SHP77 treated with DMSO at 0.1 percent for 48 hours (cell line): Measurements from ENCODE around the gene EFEMP2.
A peak's percentile ranks its signal among the peaks of the same experiment; 100 is the strongest.

Source experiments
- DNase-seq: peaks from one replicate; lab custom pipeline; 2025; lab: John Stamatoyannopoulos, UW

The EFEMP2 gene

GRCh38 chr11:65885231-65885630 is 12.6 kb upstream of the EFEMP2 start:
- DNase-seq: no peak

DNA sequence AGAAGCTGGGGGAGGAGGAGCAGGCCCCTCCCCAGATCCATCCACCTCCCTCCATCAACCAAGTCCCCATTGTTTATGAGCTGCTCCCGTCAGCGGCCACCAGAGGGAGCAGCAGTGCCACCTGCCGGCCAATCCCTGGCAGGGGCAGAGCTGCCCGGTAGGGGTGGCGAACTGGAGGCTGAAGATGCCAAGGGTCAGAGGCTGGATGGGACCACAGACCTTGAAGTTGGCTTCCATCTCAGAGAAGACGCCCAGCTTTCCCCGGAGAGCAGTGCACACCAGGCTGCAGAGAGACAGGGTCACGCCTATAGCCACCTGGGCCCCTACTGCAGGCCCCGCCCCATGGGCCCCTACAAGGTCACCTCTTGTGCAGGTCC is 12.1 kb upstream of the EFEMP2 start:
- peak; percentile 43 for DNase-seq

- no peak for DNase-seq
Measured at GRCh38 chr11:65883786-65884715, 11.5 kb upstream of the EFEMP2 start.

GRCh38 chr11:65883058-65883761 is 10.6 kb upstream of the EFEMP2 start:
- DNase-seq: no peak

GRCh38 chr11:65882120-65883057 is 9.8 kb upstream of the EFEMP2 start:
- DNase-seq: no peak

- no peak for DNase-seq
Measured at GRCh38 chr11:65880844-65881421, 8.3 kb upstream of the EFEMP2 start.

GRCh38 chr11:65880027-65880426 is 7.4 kb upstream of the EFEMP2 start:
- no peak for DNase-seq

DNA sequence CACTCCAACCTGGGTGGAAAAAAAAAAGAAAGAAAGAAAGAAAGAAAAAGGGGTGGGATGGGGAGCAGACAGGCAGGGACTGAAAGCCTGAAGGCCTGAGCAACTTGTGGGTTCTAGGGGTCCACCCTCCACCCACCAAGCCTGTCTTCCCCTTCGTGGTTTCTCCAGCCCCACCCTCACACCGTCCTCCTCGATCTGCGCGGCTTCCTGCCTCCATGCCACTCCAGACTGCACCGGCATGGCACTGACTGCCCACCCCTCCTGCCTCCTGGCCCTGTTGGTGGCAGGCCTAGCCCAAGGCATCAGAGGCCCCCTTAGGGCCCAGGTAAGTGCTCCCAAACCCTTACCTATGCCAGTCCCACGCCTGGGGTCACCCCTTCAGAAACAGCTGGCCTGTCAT is 7.0 kb upstream of the EFEMP2 start, which contains the start of gene CTSW:
CTSW (plus strand) TSS at position 221 of the 400 bp plus-strand sequence; CDS start at position 239, 18 bp downstream.
- DNase-seq: no peak

DNA sequence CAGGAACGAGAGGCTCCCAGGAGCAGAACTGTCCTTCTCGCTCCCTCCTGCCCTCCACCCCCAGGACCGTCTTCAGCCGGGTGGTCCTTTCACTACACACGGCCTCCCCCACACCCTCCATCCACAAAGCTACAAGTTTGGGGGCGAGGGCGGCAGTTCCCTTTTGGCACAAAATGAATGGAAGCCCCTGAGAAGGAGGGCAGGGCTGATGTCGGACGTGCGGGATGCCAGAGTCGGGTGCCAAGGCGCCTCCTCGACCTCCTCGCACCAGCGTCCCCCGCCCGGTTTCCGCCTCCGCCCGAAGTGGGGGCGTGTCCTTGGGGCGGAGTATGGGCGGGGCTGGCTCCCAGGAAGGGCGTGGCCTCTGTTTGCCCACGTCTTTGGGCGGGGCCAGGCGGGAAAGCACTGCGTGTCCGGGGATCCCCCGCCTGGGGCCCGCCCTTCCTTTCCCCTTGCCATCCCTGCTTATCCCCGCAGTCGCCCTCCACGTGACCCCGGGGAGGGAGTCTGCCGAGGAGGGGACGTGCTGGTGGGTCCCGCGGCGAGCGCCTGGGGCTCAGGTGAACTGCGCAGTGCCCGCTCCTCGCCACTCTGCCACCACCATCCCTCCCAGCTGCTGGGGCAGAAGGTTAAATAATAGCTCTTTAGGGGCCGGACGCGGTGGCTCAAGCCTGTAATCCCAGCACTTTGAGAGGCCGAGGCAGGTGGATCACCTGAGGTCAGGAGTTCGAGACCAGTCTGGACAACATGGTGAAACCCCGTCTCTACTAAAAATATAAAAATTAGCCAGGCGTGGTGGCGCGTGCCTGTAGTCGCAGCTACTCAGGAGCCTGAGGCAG is 937 bp upstream of the EFEMP2 start:
- peak; percentile 71 for DNase-seq

DNA sequence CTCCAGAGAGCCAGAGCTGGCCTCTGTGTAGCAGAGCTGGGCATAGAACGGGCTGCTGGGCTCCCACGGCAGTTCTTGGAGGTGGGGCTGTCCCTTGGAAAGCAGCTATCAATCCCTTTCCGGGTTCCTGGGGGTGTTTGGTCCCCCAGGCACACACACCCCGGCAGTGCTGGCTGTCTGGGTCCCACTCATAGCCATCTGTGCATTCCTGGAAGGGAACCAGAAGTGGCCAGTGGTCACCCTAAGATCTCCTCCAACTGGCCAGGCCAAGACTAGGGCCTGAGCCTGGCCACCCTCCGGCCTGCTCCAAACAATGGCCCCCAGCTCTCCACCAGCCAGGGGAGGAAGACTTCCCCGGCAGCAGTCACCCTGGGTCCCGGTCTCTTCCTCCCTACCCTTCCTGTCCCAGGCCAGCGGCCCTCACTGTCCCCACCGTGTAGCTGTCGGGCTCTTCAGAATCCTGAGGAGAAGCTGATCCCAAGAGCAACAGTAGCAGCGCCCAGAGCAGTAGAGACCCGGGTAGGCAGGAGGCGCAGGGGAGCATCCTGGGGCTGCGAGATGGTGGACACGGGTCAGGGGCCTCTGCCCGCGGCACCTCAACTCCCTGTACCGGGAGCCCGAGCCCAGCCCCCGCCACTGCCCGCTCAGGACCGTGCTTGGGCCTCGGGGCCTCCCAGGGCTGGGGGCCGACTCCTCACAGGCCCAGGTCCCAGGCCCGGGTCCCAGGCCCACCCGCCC is 620 bp downstream of the EFEMP2 start:
- DNase-seq: no peak

DNA sequence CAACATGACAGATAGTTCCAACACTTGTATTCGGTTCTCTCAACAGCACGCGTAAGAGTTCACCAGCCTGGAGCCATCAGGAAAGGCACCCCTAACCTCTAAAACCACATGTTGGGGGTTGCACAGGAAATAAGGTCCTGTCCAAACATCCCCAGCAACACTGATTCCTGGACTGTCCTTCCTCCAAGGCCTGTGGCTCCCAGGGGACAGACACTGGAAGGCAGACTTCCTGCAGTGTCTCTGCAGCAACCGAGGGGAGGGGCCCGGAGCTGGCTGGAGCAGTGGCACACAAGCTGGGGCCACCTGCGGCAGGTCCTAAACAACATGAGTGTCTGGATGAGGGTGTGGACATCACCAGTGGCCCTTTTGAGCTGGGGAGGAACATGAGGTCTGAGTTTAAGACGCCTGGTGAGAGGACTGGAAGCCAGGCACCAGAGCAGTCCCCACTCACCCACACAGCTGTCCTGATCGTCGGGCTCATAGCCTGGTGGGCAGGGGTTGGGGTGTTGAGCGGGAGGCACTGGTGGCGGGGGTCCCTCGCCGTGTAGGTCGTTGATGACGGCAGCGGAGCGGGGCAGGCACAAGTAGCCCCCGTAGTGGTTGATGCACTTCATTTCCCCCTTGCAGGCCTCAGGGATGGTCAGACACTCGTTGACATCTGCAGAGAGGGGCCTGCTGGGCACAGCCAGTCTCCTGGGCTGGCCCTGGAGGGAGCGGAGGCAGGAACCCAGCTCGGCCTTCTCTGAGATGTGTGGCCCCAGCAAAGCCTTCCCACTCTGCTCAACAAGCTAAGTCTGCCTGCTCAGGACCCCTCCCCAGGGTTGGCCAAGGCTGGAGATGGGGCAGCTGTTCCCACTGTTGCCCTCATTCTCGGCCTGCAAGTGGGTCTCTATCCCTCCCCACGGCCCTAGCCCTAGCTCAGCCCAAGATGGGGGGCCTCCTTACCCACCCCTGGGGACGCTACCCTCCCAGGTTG is 1.6 kb downstream of the EFEMP2 start:
- no peak for DNase-seq

DNA sequence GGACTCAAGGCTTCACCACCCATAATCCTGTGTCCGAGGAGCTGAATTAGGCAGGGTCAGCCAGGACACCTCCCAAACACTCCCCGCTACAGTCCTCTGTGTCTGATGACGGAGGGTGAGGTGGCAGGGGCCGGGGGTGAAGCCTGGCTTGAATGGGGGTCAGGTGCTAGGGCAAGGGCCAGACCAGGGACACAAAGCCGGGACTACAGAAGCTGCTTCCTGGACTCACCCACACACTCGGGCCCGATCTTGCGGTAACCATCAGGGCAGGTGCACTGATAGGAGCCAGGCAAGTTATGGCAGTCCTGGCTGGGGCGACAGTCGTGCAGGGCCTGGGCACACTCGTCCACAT is 2.3 kb downstream of the EFEMP2 start:
- no peak for DNase-seq

GRCh38 chr11:65869643-65870306 is 2.8 kb downstream of the EFEMP2 start:
- DNase-seq: no peak

DNA sequence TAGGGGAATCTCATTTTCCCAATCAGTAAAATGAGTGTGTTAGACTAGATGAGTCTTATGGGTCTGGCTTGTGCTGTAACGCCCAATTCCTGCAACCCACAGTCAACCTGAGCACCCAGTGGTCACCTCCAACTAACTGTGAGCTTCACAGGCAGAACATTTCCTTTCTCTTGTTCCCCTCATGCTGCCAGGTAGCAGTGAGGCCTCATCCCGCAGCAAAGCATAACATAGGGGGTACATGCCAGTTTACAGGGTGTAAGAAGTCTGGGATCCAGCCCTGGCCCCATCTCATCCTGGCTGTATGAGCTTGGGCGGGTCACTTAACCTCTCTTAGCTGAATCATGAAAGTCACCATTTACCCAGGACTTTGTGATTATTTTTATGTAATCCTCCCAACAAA is 3.7 kb downstream of the EFEMP2 start:
- no peak for DNase-seq

DNA sequence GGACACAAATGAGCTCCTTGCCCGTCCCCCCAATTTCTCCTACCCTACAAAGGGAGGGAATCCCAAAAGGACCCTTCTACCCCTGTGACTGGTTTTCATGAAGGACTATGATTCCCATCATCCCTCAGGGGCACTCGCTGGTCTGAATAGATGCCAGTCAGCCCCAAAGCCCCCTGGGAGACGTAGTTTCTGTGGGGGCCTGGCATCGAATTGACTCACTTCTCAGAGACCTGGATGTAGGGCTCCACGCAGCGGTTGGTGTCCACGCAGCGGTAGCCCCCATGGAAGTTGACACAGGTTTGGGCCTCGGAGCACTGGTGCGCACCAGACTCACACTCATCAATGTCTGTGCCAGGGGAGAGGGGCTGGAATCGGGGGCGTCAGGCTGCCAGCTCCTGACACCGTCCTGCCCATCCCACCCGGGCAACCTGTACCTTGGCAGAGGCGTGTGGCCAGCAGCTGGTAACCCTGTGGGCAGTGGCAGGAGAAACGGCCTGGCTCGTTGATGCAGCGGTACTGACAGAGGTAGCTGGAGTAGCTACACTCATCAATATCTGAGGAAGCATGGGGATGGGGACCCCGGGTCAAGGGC is 4.4 kb downstream of the EFEMP2 start:
- DNase-seq: no peak

DNA sequence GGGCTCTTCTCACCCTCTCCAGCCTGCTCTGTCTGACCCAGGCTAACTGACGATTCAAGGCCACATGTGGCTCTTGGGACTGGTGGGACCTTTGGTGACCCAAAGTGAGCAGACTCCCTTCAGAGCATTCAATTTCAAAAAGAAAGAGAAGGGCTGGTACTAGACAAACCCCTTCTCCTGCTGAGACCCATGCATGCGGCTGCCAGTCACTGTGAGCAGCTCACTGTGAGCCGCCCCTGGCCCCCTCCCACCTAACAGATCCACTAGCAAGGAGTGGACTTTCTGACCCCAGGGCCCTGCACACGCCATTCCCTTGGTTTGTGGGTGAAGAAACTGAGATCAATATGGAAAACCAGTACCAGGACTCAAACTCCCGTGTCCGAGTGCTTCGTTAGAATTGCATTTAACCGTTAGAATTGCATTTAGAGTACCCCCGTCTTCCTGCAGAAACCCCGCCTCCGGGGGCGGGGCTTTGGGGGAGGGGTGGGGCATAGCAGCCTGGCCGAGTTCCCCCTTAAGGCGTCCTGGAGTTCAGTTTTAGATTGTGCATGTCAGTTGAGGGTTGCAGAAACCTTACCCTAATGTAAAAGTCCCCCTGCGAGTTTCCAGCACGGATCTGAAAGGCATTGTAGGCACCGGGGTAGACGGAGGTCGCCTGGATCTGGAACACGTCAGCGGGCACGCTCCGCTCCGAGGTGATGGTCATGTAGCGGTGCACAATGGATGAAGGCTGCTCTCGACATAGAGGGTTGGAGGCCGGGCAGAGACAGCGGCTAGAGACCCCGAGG is 5.1 kb downstream of the EFEMP2 start:
- no peak for DNase-seq
